GM19240 (cell line): ENCODE measurements around the gene C6orf58.
"Not testable (repeated sequence)": the region's sequence is repeated elsewhere in the genome, so short reads cannot be mapped to it uniquely, and the experiment has no call there.

Experiments used
- DNase-seq: peaks from one replicate; pipeline ENCODE4 v3.0.0; 2011; ENCODE audit warnings: low spot score; ENCODE audit not compliant: insufficient read length

The C6orf58 gene

GRCh38 chr6:127590344-127590743 is 13.4 kb downstream of the C6orf58 start:
- no peak for DNase-seq

- no peak for DNase-seq
These were observed 16.0 kb downstream of the C6orf58 start for GRCh38 chr6:127592964-127593363.

GRCh38 chr6:127593456-127593855 is 16.5 kb downstream of the C6orf58 start:
- DNase-seq: not testable (repeated sequence)

GRCh38 chr6:127606131-127606562 is 29.2 kb downstream of the C6orf58 start:
- DNase-seq: no peak

- no peak for DNase-seq
These were observed 31.7 kb downstream of the C6orf58 start for GRCh38 chr6:127608554-127609270.

- no peak for DNase-seq
These were observed 41.8 kb downstream of the C6orf58 start for GRCh38 chr6:127618729-127619128.

GRCh38 chr6:127630800-127631199 is 53.8 kb downstream of the C6orf58 start:
- no peak for DNase-seq

- DNase-seq: no peak
These were observed 57.2 kb downstream of the C6orf58 start for GRCh38 chr6:127634178-127634577.

- DNase-seq: no peak
These were observed 58.1 kb downstream of the C6orf58 start for GRCh38 chr6:127635091-127635490.

GRCh38 chr6:127637830-127638409 is 60.9 kb downstream of the C6orf58 start:
- DNase-seq: no peak
